Heart left ventricle (tissue), 16 donors: ENCODE measurements around the gene PLEKHD1. TPM values are rescaled to one million over a fixed set of nuclear protein-coding genes. Genes with fewer than 3 reads are reported as not detected.

Experiments used
- ATAC-seq, 4 donors: fragments of 200-7000 bp; cut with Tn5 transposase; one replicate each; pipeline ENCODE4 v1.9.1; 2020 to 2022; ENCODE audit warnings: moderate library complexity in 4 of 4, mild to moderate bottlenecking in 3 of 4, moderate number of reproducible peaks in 1 of 4
- DNase-seq, 5 donors: peaks; one replicate each; pipeline ENCODE4 v3.0.0-alpha.2; 2020
- H3K27ac ChIP-seq, 12 donors: fragments of 200-600 bp; sonication (generic) in 4 of 12; one replicate each; pipeline versions ENCODE4 v1.5.0 to v1.8.0; 2016 to 2022; ENCODE audit warnings: mild to moderate bottlenecking in 2 of 12
- H3K27me3 ChIP-seq, 9 donors: fragments of 200-600 bp; sonication (generic) in 2 of 9; one replicate each; pipeline versions ENCODE4 v1.5.1 to v1.8.0; 2016 to 2022; ENCODE audit warnings: mild to moderate bottlenecking in 3 of 9
- H3K36me3 ChIP-seq, 9 donors: fragments of 200-600 bp; sonication (generic) in 2 of 9; one replicate each; pipeline versions ENCODE4 v1.5.0 to v1.8.0; 2018 to 2022; ENCODE audit warnings: mild to moderate bottlenecking in 2 of 9
- H3K4me1 ChIP-seq, 12 donors: fragments of 200-600 bp; sonication (generic) in 4 of 12; one replicate each; pipeline versions ENCODE4 v1.5.0 to v1.8.0; 2016 to 2022; ENCODE audit warnings: mild to moderate bottlenecking in 3 of 12
- H3K4me3 ChIP-seq, 12 donors: fragments of 200-600 bp; sonication (generic) in 4 of 12; one replicate each; pipeline versions ENCODE4 v1.5.0 to v1.8.0; 2017 to 2022; ENCODE audit warnings: mild to moderate bottlenecking in 9 of 12, moderate library complexity in 4 of 12
- H3K9me3 ChIP-seq, 12 donors: fragments of 200-600 bp; sonication (generic) in 4 of 12; one replicate each; pipeline versions ENCODE4 v1.5.0 to v1.8.0; 2016 to 2022; ENCODE audit warnings: mild to moderate bottlenecking in 1 of 12
- CTCF ChIP-seq, 12 donors: fragments of 200-600 bp; sonication (generic) in 4 of 12; IDR thresholded peaks; one replicate each; pipeline versions ENCODE4 v1.5.0 to v1.8.0; 2018 to 2022; ENCODE audit warnings: antibody characterized with exemption in 12 of 12, mild to moderate bottlenecking in 5 of 12
- POLR2A ChIP-seq, 2 donors: fragments of 450-650 bp; IDR thresholded peaks; one replicate each; pipeline ENCODE4 v1.6.1; 2017; ENCODE audit warnings: antibody characterized with exemption in 2 of 2, mild to moderate bottlenecking in 2 of 2, moderate library complexity in 2 of 2
- WGBS, 4 donors: extraction: QIAGEN DNeasy Blood & Tissue Kit in 2 of 4; methylation state at CpG; one replicate each; pipeline versions ENCODE4 v1.1.5 to v1.1.7; 2013 to 2018; 5-methylcytosine and 5-hydroxymethylcytosine counted together
- intact Hi-C, 10 donors: fragments of 100-400 bp; cut with DNase I; formaldehyde crosslinking; loops; one replicate each; pipeline versions ENCODE4 v1.11.1 to v1.14.2; 2022
- polyA plus RNA-seq, 2 donors: library from polyadenylated mRNA; stranded (reverse); fragments of 200-250 nt; gene quantifications; one replicate each; pipeline ENCODE4 v1.2.3, GENCODE V29; 2013
- total RNA-seq, 9 donors: library from RNA; depleted of rRNA in 2 of 9; stranded (reverse); fragments of >200 nt in 2 of 9; fragmentation: NEBNext Ultra II Directional in 3 of 9; extraction: Animal tissue kit (Norgen Biotek cat#: 25700) in 3 of 9; gene quantifications; one replicate each; pipeline versions ENCODE4 v1.1.0 to v1.2.4, GENCODE V29; 2016 to 2023
- donor health status: ischemic (EF 13 %, LVEDD 7.1; RV severe dilation, severe dysfunction).
- donor health status: healthy with polysubstance abuse.
- donor health status: DM: no; HTN: yes; CAD: no.
- donor health status: DM: no; HTN: no; CAD: no.
- donor health status: ischemic (EF 25% LVEDD 6.9; RV normal size, moderate dysfunction).
- donor health status: ischemic (EF 25% LVEDD 5.7; RV mildly dilated, moderate dysfunction).
- donor health status: healthy.
- donor health status: DM: yes; HTN: yes; CAD: no.
- donor health status: ischemic (EF 35%, LVEDD 5.7; RV mildly dilated, moderate dysfunction).
- donor health status: nonischemic (EF 11% LVEDD 7.7; RV severe dilation, severe dysfunction).
- donor health status: DM: yes; HTN: yes; CAD: no.
- donor health status: PGD.
- donor health status: ischemic (EF 29% LVEDD 5.4; RV normal size, mild dysfunction).
- donor health status: nonischemic (EF 23%, LVEDD 6.1; RV moderate dilation, normal function).

The PLEKHD1 gene
- total and polyA plus RNA-seq, 11 donors, result 0.04 to 0.45 (median 0.12) TPM; not detected in 4

GRCh38 chr14:69506241-69506595 lies 21.7 kb downstream of the PLEKHD1 start:
- peaks cover 0 to 9% (median under 1%) of the 10 kb centered on the region in 12 donors for H3K4me1 ChIP-seq
- DNase-seq, result no peak
- H3K9me3 ChIP-seq, result no peaks in the 10 kb centered on the region
- H3K36me3 ChIP-seq, result no peaks in the 10 kb centered on the region
- ATAC-seq, result no peak
- no peak overlapping the region for H3K27ac ChIP-seq
- 69 to 86% (median 74%) methylated on average over 1 of the region's 1 CpG for WGBS, 4 donors
- TF ChIP-seq POLR2A (IDR thresholded peaks at IDR 0.05) (no peak), CTCF (IDR thresholded peaks at IDR 0.05) (no peak)
- intact Hi-C loops, result no loop called here
- no peaks in the 10 kb centered on the region for H3K27me3 ChIP-seq
- no peak overlapping the region for H3K4me3 ChIP-seq

GRCh38 chr14:69518289-69519101 lies 34.0 kb downstream of the PLEKHD1 start:
- H3K36me3 ChIP-seq, result no peaks in the 10 kb centered on the region
- TF ChIP-seq POLR2A (IDR thresholded peaks at IDR 0.05) (no peak), CTCF (IDR thresholded peaks at IDR 0.05) (no peak)
- intact Hi-C loops, result no loop called here
- peaks cover 0 to 16% (median 0%) of the 10 kb centered on the region in 9 donors for H3K27me3 ChIP-seq
- WGBS, 4 donors, result 60 to 79% (median 68%) methylated on average over 4 of the region's 4 CpGs
- H3K4me1 ChIP-seq, result no peaks in the 10 kb centered on the region
- H3K27ac ChIP-seq, result no peak overlapping the region
- no peak overlapping the region for H3K4me3 ChIP-seq
- ATAC-seq (no peak), DNase-seq (no peak)
- H3K9me3 ChIP-seq, result no peaks in the 10 kb centered on the region

GRCh38 chr14:69519204-69520100 lies 34.9 kb downstream of the PLEKHD1 start:
- H3K36me3 ChIP-seq, result no peaks in the 10 kb centered on the region
- no peaks in the 10 kb centered on the region for H3K9me3 ChIP-seq
- ATAC-seq (no peak), DNase-seq (no peak)
- no peak overlapping the region for H3K4me3 ChIP-seq
- no peak overlapping the region for H3K27ac ChIP-seq
- 78 to 82% (median 80%) methylated on average over 21 to 22 of the region's 22 CpGs for WGBS, 4 donors
- no peaks in the 10 kb centered on the region for H3K4me1 ChIP-seq
- peaks cover 0 to 16% (median 0%) of the 10 kb centered on the region in 9 donors for H3K27me3 ChIP-seq
- TF ChIP-seq CTCF (IDR thresholded peaks at IDR 0.05) (no peak), POLR2A (IDR thresholded peaks at IDR 0.05) (no peak)
- intact Hi-C loops, result no loop called here

- ATAC-seq (no peak), DNase-seq (no peak)
- Histone ChIP-seq H3K4me1 (no peaks in the 10 kb centered on the region), H3K27ac (no peak overlapping the region), H3K4me3 (no peak overlapping the region), H3K27me3 (peaks cover 0 to 5% (median 0%) of the 10 kb centered on the region in 9 donors), H3K36me3 (no peaks in the 10 kb centered on the region), H3K9me3 (no peaks in the 10 kb centered on the region)
- TF ChIP-seq POLR2A (IDR thresholded peaks at IDR 0.05) (no peak), CTCF (IDR thresholded peaks at IDR 0.05) (no peak)
- intact Hi-C loops, result no loop called here
- WGBS, 4 donors, result 87 to 93% (median 91%) methylated on average over 4 to 6 of the region's 6 CpGs
Measured at GRCh38 chr14:69522026-69522425, 37.5 kb downstream of the PLEKHD1 start.
